ENCODE data around the gene MYO16.
A peak's percentile ranks its signal among the peaks of the same experiment; 100 is the strongest.

DNA sequence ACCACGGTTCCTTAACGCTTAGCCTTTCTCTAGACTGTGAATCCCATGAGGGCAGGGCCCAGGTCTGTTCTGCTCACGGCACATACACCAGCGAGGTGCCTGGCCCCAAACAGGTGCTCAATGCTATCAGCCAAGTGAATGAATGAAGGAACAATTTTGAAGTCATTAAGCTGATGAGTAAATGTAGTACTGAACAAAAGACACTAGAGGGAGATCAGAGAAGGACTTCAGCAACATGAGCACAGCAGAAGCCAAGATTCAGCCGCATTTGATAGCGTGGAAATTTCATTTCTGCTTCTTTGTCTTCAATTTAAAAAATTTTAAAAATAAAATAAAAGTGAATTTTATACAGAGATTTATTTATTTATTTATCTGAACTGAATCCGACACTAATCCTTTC is 20.1 kb upstream of the MYO16 start:
- TF ChIP-seq EP300 (IDR thresholded peaks at IDR 0.05) (no peak), POLR2A (IDR thresholded peaks at IDR 0.05) (no peak), POLR2AphosphoS5 (IDR thresholded peaks at IDR 0.05) (no peak)
- TF ChIP-seq, protein P1, sequence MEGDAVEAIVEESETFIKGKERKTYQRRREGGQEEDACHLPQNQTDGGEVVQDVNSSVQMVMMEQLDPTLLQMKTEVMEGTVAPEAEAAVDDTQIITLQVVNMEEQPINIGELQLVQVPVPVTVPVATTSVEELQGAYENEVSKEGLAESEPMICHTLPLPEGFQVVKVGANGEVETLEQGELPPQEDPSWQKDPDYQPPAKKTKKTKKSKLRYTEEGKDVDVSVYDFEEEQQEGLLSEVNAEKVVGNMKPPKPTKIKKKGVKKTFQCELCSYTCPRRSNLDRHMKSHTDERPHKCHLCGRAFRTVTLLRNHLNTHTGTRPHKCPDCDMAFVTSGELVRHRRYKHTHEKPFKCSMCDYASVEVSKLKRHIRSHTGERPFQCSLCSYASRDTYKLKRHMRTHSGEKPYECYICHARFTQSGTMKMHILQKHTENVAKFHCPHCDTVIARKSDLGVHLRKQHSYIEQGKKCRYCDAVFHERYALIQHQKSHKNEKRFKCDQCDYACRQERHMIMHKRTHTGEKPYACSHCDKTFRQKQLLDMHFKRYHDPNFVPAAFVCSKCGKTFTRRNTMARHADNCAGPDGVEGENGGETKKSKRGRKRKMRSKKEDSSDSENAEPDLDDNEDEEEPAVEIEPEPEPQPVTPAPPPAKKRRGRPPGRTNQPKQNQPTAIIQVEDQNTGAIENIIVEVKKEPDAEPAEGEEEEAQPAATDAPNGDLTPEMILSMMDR (IDR thresholded peaks at IDR 0.05), result peak in 3 of 4 experiments; percentile 22 to 46 (median 25)

All from gastroesophageal sphincter (tissue), 3 donors.